ENCODE measurements around the gene LGR6.

GRCh38 chr1:202151045-202151444, 42.6 kb upstream of the LGR6 start:
- TF ChIP-seq CTCF (IDR thresholded peaks at IDR 0.05; ENCODE audit: low read length) (no peak), EZH2 (IDR thresholded peaks at IDR 0.05; ENCODE audit: borderline replicate concordance, low read length) (no peak)

Data from OCI-LY1 (cell line).